HG03460 (cell line): Measurements from ENCODE around the gene ALK.

Source experiments
- ATAC-seq: cut with Tn5 transposase; IDR thresholded peaks from one replicate; pipeline ENCODE4 v1.9.1; 2021; ENCODE audit not compliant: unreplicated experiment

Gene ALK

DNA sequence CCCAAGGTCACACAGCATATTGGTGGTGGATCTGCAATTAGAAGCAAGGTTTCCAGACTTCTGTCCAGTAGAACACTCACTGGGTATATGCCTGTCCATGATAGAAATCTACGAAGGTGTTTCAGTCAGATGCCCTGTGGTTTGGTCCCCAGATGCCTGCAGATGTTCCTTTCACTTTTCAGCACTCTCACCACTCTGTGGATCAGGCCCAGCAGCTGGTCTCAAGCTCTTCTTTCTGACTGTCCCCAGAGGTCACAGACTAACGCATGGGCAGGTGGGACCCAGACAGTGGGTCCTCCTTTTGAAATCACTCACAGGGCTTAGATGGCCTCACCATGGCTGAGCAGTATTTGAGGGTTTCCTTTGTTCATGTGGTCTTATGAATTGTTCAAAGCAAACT is 376.5 kb downstream of the ALK start:
- no peak for ATAC-seq

DNA sequence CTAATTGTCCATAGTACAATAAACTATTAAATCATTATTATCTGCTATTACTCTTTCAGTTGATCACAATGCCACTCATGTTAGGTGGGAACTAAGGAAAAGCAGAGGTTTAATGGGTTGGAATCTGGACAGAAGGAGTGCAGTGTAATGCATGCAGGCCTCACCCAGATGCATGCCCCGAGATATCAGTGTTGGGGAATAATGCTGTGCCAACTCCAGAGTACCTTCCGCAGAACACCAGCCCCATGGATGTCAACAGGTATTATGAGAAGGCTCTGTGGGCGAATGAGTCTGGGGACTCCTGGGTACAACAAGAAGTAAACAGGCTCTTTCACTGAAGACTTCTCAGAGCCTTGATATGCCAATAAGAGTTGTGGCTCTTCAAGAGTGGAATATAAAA is 377.4 kb downstream of the ALK start:
- no peak for ATAC-seq

DNA sequence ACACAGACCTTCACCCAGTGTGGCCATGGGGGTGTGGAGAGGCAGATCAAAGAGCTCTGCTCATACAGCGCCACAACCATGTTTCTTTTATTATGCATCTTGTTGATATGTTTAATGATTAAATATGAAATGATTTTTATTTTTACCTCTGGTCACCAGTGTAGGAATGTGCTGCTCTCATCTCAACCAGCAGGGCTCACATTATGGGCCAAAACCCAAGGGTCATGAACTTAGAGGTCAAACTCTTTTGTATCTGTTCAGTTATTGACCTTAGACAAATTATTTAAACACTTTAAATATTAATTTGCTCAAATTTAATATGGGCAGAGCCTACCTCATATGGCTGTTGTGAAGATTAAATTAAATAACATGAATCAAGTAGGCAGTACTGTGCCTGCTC is 386.2 kb downstream of the ALK start:
- ATAC-seq: no peak

DNA sequence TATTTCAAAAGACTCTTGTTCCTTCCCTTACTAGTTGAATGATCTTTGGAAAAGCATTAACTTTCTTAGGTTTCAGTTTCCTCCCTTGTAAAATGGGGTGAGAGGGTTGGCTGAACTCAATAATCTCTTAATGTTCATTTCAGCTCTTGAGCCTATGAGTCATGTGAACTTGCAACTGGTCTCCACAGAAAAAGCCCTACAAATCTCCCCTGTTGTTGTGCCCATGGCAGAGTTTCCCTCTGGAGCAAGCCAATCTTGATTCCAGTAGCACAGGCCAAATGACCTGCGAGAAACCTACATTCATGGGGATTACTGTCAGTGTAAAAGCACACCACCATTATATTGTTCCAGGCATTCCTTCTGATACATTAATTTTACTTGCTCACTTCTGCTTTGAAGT is 388.9 kb downstream of the ALK start:
- ATAC-seq: no peak

DNA sequence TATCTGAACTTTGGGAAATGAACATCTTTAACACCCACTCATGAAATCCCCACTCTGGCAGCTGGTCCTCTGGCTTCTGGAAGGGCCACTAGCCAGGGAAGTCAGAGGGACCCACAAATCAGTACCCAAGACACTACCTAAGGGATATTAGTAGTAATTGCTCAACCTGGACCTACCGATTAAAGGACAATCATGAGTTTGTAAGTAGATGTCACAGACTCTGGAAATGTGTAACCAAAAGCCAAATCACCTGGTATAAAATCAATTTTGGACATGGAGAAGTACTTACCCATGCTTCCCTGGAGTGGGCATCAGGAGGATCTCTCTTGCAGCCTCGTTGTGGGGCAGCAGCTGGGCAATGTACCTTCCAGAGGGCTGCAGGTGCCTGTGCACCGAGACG is 389.8 kb downstream of the ALK start:
- ATAC-seq: no peak

DNA sequence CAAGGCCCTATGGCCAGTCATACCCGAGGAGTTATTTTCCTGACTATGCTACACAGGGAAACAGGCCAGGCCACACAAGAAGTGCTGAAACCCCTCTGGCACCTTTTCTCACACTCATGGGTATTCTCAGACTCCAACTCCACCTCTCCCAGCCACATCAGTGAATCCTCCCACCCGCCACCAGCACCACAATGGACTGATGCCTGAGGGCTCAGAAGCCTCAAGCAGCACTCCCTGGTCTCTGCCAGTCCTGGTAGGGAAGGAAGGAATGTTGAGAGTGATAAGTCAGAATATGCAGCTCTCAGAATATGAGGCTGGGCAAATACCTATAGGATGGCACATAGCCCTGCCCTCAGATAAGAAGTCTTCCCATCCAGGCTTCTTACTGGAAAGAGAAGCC is 391.1 kb downstream of the ALK start:
- no peak for ATAC-seq

DNA sequence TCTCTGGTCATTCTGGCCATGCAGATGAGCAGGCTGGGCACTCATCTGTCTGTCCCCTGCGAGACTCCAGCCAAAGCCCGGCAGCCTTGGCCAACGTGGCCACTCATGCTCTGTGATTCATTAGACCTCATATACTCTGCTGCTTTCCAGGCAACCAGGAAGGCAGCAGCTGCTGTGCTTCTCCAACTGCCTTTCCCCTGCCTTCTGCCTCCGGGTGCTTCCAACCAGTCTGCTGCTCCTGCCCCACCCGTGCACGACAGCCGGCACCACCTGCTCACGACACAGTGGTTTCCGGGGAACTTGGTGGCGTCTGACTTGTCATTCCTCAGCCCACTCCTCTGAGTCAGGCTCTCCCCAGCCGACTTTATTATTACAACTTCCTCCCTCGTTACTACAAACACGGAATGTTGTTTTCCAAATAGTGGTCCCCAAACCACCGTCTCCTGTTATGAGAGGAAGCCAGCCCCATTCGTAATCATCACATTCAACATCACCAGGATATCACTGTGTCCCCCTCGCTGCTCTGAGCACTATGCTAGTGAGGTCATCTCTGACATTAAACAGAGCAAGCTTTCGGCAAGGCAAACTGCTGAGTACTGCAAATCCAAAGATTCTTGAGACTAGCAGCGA is 392.4 kb downstream of the ALK start:
- ATAC-seq: no peak

DNA sequence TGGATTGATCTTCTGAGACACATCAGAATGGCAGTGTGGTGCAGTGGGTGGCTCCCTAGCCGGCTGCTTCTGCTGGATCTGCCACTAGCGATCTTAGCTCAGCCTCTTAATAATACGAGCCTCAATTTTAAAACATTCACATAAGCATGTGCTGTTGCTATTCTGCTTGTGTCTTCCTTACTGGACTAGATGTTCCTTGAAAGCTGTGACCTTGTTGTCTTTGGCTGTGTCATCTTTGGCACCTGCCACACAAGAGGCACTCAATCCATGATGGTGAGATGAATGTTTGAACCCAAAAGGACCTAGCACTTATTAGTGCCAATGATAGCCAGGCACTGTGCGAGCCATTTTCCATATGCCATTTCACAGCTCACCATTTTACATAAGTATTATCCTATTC is 393.0 kb downstream of the ALK start:
- ATAC-seq: no peak

DNA sequence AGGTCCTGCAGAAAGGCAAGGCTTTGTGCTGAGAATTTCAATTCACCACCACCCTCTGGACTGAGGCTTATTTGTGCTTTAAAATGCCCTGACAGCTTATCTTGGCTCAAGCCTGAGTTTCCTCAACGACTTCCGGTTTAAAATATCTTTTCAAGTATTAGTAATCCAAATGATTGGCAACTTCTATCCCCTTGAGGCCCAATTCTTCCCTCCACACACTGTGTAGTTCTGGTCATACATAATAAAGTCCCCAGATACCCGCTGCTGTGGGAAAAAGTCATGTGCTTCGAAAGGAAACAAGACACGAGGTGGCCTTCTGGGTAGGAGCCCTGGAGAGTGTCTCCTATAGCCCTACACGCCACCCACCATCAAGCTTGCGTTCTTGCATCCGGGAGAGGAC is 393.4 kb downstream of the ALK start:
- no peak for ATAC-seq

DNA sequence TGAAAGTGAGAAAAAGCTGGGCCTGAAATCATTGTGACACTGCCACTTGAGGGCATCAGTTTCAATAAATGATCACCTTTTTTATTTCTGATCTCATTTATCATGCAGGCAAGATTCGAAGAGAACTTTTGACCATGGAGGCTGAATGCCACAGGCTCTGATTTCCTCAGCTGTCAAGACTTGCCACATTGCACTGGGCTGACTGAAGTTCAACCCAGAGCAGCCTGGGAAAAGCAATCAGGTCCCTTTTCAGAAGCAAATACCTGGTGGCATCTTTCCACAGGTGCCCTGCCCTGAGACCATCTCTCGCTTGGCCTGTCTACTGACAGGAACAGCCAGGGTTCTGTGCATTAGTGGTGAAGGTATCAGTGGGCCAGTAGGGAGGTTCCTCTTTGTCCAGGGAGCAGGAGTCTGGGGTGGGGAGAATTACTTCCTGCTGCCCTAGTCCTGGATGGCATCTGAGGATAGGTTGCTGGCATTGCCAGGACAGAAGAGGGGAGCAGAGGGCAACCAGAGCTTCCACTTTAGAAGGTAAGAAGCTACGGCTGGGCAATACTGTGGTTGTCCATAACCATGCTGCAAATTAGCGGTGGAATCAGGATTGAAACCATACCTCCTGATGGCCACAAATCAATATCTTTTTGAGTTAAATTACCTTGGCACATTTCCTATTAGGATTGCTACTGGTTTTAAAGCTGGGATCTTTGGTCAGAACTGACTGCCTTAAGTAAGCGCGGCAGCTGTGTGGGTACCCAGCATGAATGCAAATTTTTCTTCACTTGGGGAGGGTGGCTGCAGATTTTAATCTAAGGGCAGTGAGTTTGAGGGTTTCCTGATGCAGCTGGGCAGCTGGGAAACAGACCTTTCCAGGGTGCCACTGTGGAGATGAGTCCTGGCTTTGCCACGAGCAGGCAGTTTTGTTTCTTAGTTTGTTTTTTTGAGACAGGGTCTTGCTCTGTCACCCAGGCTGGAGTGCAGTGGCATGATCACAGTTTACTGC is 394.5 kb downstream of the ALK start:
- no peak for ATAC-seq

DNA sequence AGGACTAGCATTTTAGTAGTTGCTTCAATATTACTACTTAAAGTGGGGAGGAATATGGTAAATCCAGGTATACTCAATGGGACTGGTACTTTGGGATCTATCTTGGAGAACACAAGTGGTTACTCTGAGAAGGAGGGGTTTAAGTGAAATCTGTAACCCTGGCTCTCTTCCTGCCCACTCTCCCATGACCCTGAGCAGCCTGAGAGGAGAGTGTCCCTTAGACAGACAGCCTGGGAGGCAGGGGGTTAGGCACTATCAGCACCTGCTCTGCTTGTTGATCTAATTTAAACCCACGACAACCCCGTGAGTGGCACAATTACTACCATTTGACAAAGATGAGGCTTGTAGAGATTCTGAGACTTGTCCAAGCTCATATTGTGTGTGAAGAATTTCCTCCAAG is 395.5 kb downstream of the ALK start:
- ATAC-seq: no peak

DNA sequence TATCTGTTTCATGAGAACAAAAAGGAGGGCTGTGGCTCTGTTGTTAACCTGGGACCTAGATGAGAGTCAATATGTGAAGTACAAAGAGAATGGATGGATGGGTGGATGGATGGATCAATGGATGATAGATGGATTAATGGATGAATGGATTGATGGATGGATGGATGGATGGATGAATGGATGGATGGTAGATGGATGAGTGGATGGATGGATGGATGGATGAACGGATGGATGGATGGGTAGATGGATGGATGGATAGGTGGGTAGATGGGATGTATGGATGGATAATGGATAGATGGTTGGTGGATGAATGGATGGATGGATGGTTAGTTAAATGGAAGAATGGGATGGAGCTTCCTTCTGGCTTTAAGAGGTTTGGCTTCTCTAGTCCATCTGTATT is 396.7 kb downstream of the ALK start:
- no peak for ATAC-seq

DNA sequence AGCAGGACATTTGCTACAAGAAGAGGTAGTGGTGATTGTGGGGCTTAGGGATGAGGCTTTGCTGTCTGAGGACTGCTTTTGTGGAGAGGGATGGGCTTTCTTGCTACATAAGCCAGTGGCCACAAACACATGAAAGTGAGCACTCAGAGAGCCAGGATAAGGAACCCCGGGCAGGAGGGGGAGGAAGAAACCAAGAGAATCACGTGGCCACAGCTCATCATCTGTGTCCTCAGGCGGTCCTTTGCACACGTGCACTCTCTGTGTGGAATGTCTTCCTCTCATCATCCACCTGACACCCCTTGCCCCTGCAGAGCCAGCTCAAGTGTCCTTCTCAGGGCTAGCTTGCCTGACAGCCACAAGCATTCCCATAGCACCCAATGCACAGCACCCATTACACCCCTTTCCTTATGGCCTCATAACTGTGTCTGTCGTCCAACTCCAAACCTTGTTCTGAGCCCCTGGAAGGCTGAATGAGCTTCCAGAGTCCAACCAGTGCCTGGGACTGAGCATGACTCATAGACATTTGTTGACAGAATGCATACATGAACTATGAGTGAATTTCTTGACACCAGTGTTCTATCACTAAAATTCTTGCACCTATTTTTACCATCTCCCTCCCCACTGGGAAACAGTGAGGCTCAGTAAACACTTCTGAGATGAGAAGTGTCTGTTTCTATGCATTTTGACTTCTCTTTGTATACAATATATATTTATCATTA is 398.3 kb downstream of the ALK start:
- ATAC-seq: no peak

DNA sequence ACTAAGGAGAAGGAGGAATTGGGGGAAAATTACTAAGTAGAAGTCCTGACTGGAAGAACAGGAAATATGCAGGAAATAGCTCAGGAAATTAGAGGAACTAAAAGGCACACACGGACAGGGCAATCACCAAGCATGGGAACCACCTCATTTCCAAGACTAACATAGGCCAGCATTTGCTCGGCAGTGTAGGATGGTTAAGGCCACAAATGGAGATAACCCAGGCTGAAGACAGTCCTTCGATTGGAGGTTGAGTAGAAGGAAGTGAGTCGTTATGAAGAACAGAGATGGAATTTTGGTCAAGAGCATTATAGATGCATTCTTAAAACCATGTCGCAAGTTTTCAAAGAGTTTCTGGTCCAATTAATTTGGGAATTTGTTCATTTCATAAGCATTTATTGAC is 401.4 kb downstream of the ALK start:
- no peak for ATAC-seq

DNA sequence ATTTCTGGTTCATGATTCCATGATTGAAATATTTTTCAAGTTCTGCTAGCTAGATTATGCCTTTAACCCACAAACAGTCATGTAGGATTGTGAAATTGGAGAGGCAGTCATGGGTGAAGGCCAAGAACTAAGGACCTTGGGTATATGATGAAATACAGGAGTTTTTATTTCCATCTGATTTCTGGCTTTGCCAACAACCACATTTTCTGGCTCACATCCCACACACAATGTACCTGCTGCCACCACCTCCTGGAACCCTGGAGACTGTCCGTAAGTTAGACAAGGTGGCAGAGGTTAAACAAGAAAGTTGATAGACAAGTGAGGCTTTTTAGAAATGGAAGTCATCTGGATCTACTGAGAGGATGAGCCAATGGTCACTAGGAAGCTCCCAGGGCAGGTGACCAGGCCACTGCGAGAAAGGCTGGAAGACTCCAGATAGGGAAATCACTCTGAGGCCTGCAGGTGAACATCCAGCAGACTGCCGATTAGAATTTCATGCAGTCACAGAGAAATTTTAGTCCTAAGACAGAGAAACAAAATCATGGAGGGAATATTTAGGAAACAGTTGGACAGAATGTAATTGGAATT is 402.0 kb downstream of the ALK start:
- ATAC-seq: no peak

DNA sequence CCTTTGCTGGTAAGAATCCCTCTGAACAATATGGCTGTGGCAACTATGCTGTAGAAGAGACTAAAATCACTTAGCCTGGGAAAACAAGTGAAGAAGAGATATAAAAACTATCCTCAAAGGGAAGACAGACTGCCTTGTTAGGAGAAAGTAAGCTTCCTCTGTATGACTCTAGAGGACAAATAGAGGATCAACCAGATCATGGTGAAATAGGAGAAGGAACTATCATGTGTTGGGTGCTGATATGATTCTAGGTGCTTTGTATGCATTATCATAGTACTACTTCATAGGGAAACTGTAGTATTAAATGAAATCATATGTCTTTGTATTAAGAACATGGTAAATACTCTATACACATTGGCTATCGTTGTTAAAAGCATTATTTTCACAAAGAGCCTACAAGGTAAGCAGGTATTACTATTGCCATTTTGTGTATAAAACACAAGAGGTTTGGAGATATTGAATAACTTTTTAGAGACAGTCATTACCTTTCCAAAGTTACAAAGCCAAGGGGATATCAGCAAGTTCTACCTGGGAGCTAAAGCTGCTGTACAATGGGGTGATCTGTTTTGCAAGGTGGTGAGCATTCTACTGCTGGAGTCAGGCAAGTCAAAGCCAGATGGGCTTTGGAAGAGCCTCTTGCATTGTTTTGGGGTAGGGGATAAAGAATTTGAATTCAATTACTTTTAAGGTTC is 402.6 kb downstream of the ALK start:
- no peak for ATAC-seq

DNA sequence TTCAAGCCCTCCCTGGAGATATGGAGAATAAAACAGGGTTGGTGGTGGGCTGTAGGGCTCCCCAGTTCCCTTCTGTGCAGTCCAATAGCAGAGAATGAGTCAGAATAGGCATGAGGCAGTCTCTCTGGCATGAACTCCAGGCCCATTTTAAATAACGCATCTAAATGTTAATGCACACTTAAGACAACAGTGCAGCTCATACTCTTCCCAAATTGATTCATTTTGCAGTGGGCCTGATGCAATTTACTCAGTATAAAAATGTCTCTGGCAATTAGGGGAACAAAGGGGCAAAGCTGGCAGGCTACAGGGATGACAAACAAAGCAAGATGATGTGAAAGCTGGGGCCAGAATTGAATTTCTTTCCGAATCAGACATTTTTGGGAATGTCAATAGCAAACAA is 403.4 kb downstream of the ALK start:
- no peak for ATAC-seq

DNA sequence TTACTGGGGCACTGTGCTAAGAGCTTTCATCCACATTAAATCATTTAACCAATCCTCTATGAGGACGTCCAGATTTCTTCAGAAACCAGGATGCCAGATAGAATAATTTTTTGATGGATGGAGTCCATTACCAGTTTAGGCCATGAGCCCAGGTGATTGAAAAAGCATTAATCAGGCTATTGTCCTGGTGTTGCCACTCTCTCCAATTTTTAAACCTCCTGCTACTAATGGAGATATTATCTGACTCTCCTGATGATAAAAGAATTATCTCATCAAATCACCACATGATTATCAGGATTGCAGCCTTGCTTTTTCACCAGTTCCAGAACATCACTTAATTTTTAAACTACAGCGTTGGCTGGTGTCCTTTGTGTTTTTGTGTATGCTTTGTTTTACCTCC is 404.0 kb downstream of the ALK start:
- no peak for ATAC-seq

DNA sequence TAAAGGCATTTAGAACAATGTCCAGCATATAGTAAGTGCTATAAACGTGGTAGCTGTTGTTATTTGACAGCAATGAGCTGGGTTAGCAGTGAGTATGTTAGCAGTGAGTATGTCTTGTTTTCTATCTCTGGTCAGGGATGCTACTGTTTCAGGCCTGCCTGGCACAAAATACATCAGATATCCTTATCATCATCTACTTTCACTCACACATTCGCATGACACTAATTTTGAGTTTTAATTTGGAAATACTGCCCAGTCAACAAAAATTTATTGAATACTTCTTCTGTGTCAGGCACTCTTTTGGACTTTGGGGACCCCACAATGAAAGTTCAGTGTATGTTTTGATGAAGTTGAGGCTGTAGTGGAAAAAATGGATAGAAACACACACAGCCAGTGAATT is 404.6 kb downstream of the ALK start:
- no peak for ATAC-seq

DNA sequence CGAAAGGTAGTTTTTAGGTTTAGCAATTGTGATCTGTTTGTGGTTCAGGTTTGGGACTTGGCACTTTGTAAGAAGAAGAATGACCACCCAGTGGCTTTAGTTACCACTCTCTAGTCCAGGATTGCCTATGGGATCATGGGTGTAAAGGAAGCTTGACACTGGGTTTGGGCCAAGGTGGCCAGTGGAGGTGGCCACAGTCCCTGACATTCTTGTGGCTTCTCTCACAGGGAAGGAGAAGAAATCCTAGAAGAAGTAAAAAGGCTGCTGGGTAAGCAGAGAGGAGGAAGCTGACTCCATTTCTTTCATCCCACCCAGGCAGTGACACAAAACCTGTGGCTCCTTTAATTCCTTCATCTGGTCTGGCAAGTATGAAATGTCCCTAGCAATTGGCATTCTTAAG is 411.5 kb downstream of the ALK start:
- no peak for ATAC-seq

DNA sequence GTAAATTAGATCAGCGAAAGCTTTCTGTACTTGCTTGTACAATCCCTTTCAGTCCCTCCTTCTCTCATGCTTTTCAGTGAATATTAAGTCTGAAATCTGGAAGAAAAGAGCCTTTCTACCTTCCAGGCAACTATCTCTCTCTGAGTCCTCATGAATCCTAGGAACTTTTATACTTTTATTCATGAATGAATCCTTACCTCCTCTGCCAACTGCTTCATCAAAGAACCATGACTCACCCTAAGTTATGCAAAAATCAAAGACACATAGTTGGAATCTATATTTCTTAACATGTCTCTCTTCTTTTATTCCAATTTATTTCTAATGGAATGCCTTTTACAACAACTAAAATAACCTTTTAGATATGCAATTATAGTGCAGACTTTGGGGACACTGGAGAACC is 412.0 kb downstream of the ALK start:
- no peak for ATAC-seq
